ENCODE measurements around the gene DISC1.
"Not testable (repeated sequence)": the region's sequence is repeated elsewhere in the genome, so short reads cannot be mapped to it uniquely, and the experiment has no call there.

DISC1 gene

GRCh38 chr1:231584921-231585320 is 41.7 kb upstream of the DISC1 start:
- DNase-seq (ENCODE audit: extremely low spot score) = no peak
- POLR2A ChIA-PET = interaction anchor here (1.3 kb wide), 1 partner anchor 247 kb away, joined by 6 read pairs; the partner anchor contains the start of genes EXOC8 and SPRTN
- TF ChIP-seq, protein P1, sequence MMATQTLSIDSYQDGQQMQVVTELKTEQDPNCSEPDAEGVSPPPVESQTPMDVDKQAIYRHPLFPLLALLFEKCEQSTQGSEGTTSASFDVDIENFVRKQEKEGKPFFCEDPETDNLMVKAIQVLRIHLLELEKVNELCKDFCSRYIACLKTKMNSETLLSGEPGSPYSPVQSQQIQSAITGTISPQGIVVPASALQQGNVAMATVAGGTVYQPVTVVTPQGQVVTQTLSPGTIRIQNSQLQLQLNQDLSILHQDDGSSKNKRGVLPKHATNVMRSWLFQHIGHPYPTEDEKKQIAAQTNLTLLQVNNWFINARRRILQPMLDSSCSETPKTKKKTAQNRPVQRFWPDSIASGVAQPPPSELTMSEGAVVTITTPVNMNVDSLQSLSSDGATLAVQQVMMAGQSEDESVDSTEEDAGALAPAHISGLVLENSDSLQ (IDR thresholded peaks at IDR 0.05) = no peak
- TF ChIP-seq HDGF (IDR thresholded peaks at IDR 0.05; ENCODE audit: borderline replicate concordance) (no peak), NFRKB (IDR thresholded peaks at IDR 0.05) (no peak), SP1 (IDR thresholded peaks at IDR 0.05) (no peak)
- CTCF ChIA-PET = interaction anchor here (0.6 to 1.3 kb wide), 7 partner anchors 11 to 225 kb away, joined by 3 to 7 read pairs (median 5); no protein-coding TSS in a partner anchor

DNA sequence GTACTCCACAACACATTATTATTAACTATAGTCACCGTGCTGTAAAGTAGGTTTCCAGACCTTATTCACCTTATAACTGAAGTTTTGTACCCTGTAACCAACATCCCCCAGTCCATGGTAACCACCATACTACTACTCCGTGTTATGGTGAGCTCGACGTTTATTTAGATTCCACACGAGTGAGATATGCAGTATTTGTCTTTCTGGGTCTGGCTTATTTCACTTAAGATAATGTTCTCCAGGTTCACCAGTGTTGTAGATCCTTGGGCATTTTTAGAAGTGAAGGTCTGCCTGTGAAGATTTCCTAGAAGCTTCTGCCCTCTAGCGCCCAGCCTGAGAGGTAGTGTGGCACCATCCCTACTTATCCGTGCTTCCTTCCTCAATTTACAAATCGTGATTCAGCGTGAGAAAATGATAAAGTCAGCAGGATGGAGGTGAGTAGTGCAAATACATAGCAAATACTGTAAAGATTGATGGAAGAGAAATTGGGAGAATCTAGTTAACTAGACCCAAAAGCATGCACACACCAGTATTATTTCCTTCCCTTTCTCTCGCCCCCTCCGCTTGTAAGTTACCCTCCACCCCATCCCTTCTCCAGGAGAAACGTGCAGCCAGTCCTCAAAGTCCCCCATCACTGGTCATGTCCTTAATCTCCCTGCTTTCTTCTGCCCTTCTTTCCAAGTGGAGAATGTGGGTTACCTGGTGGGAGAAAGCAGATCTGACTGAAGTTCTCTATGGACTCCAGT is 36.0 kb upstream of the DISC1 start:
- TF ChIP-seq SP1 (IDR thresholded peaks at IDR 0.05) (no peak), FOXK2 (IDR thresholded peaks at IDR 0.05) (no peak), SUZ12 (IDR thresholded peaks at IDR 0.05) (no peak)
- ChIA-PET CTCF (interaction anchor here (0.6 to 1.2 kb wide), 8 partner anchors 10 to 298 kb away, joined by 3 to 5 read pairs (median 3); no protein-coding TSS in a partner anchor), POLR2A (interaction anchor here (1.4 kb wide), 1 partner anchor 11 kb away, joined by 3 read pairs; no protein-coding TSS in a partner anchor)
- DNase-seq (ENCODE audit: extremely low spot score) = peak; percentile 67

GRCh38 chr1:231591466-231591865 is 35.1 kb upstream of the DISC1 start:
- ChIA-PET POLR2A (interaction anchor here (1.4 kb wide), 1 partner anchor 10 kb away, joined by 3 read pairs; no protein-coding TSS in a partner anchor), CTCF (interaction anchor here (1.1 kb wide), 1 partner anchor 11 kb away, joined by 3 read pairs; no protein-coding TSS in a partner anchor)
- TF ChIP-seq CTBP1 (IDR thresholded peaks at IDR 0.05; ENCODE audit: borderline replicate concordance) (no peak), L3MBTL2 (conservative IDR thresholded peaks at IDR 0.05) (no peak), NFRKB (IDR thresholded peaks at IDR 0.05) (no peak)
- no peak for DNase-seq (ENCODE audit: extremely low spot score)

DNA sequence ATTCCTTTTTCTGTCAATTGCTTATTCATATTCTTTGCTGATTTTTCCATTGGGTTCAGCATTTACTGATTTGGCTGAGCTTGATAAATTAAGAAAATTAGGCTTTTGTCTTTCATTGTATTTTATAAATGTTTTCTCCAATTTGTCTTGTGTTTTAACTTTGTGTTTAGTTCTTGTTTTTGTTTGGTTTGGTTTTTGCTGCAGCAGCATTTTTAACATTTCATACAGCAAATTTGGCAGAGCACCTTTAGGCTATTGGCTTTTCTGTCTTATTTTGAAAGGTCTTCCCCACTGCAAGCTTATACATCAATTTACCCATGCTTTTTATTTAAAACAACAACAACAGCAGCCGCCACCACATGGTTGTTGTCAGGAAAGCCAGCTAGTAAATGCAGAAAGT is 33.8 kb upstream of the DISC1 start:
- ChIA-PET POLR2A (no interaction called here), CTCF (no interaction called here)
- no peak for DNase-seq (ENCODE audit: extremely low spot score)
- TF ChIP-seq TARDBP (IDR thresholded peaks at IDR 0.05) (no peak), HDGF (IDR thresholded peaks at IDR 0.05; ENCODE audit: borderline replicate concordance) (no peak), SP1 (IDR thresholded peaks at IDR 0.05) (no peak), ZNF384 (IDR thresholded peaks at IDR 0.05) (no peak), ARNT (IDR thresholded peaks at IDR 0.05) (no peak), CTBP1 (IDR thresholded peaks at IDR 0.05; ENCODE audit: borderline replicate concordance) (no peak), LEF1 (IDR thresholded peaks at IDR 0.05; ENCODE audit: borderline replicate concordance) (no peak), SUZ12 (IDR thresholded peaks at IDR 0.05) (no peak), L3MBTL2 (conservative IDR thresholded peaks at IDR 0.05) (no peak), FOXA1 (IDR thresholded peaks at IDR 0.05) (no peak), FOXM1 (IDR thresholded peaks at IDR 0.05; ENCODE audit: borderline replicate concordance) (no peak), ELF4 (IDR thresholded peaks at IDR 0.05) (no peak), BHLHE40 (IDR thresholded peaks at IDR 0.05; ENCODE audit: borderline replicate concordance) (no peak), NFRKB (IDR thresholded peaks at IDR 0.05) (no peak), FOXK2 (IDR thresholded peaks at IDR 0.05) (no peak)
- TF ChIP-seq, protein P1 (IDR thresholded peaks at IDR 0.05) = no peak

- CTCF ChIA-PET; POLR2A ChIA-PET; DNase-seq (ENCODE audit: extremely low spot score): not testable (repeated sequence)
Measured at GRCh38 chr1:231593264-231593663, 33.3 kb upstream of the DISC1 start.

- TF ChIP-seq ZNF384 (IDR thresholded peaks at IDR 0.05) (no peak), CTBP1 (IDR thresholded peaks at IDR 0.05; ENCODE audit: borderline replicate concordance) (no peak), FOXM1 (IDR thresholded peaks at IDR 0.05; ENCODE audit: borderline replicate concordance) (no peak), ARNT (IDR thresholded peaks at IDR 0.05) (no peak), TARDBP (IDR thresholded peaks at IDR 0.05) (no peak), BHLHE40 (IDR thresholded peaks at IDR 0.05; ENCODE audit: borderline replicate concordance) (no peak), FOXK2 (IDR thresholded peaks at IDR 0.05) (no peak), NFRKB (IDR thresholded peaks at IDR 0.05) (no peak), ELF4 (IDR thresholded peaks at IDR 0.05) (no peak), SP1 (IDR thresholded peaks at IDR 0.05) (no peak), HDGF (IDR thresholded peaks at IDR 0.05; ENCODE audit: borderline replicate concordance) (no peak)
- TF ChIP-seq, protein P1 (IDR thresholded peaks at IDR 0.05) = no peak
- POLR2A ChIA-PET = no interaction called here
- no peak for DNase-seq (ENCODE audit: extremely low spot score)
- CTCF ChIA-PET = no interaction called here
Measured at GRCh38 chr1:231594123-231594522, 32.5 kb upstream of the DISC1 start.

DNA sequence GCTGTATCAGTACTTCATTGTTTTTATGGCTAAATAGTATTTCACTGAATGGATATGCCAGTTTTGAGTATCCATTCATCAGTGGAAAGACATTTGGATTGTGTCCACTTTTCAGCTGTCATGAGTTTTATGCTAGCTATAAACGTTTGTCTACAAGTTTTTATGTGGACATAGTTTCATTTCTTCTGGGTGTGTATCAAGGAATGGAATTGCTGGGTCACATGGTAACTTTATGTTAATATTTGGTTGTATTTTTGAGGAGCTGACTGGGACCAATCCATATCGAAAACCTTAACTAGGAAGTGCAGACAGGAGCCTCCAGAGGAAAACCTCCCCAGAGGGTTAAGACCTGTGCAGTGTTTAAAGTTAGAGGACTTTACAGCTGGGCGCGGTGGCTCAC is 31.8 kb upstream of the DISC1 start:
- no peak for TF ChIP-seq FOXA1 (IDR thresholded peaks at IDR 0.05)
- no peak for TF ChIP-seq HDGF (IDR thresholded peaks at IDR 0.05; ENCODE audit: borderline replicate concordance)
- TF ChIP-seq SP1 (IDR thresholded peaks at IDR 0.05) = no peak
- no peak for TF ChIP-seq ARNT (IDR thresholded peaks at IDR 0.05)
- no peak for TF ChIP-seq ZNF384 (IDR thresholded peaks at IDR 0.05)
- TF ChIP-seq SUZ12 (IDR thresholded peaks at IDR 0.05) = no peak
- no peak for TF ChIP-seq CTBP1 (IDR thresholded peaks at IDR 0.05; ENCODE audit: borderline replicate concordance)
- TF ChIP-seq, protein P1 (IDR thresholded peaks at IDR 0.05) = no peak
- no peak for TF ChIP-seq L3MBTL2 (conservative IDR thresholded peaks at IDR 0.05)
- TF ChIP-seq FOXM1 (IDR thresholded peaks at IDR 0.05; ENCODE audit: borderline replicate concordance) = no peak
- TF ChIP-seq NFRKB (IDR thresholded peaks at IDR 0.05) = no peak
- no peak for TF ChIP-seq BHLHE40 (IDR thresholded peaks at IDR 0.05; ENCODE audit: borderline replicate concordance)
- no peak for TF ChIP-seq ELF4 (IDR thresholded peaks at IDR 0.05)
- no peak for TF ChIP-seq LEF1 (IDR thresholded peaks at IDR 0.05; ENCODE audit: borderline replicate concordance)
- no peak for TF ChIP-seq FOXK2 (IDR thresholded peaks at IDR 0.05)
- TF ChIP-seq TARDBP (IDR thresholded peaks at IDR 0.05) = no peak
- ChIA-PET CTCF (no interaction called here), POLR2A (no interaction called here)
- no peak for DNase-seq (ENCODE audit: extremely low spot score)
